Cardiac fibroblast (primary cell): Measurements from ENCODE around the gene MSH4.
A peak's percentile ranks its signal among the peaks of the same experiment; 100 is the strongest.
"Not testable (repeated sequence)": the region's sequence is repeated elsewhere in the genome, so short reads cannot be mapped to it uniquely, and the experiment has no call there.

Experiments used
- DNase-seq, 2 donors: peaks; one replicate each; pipeline versions ENCODE4 v3.0.0 to v3.0.0-alpha.2; 2010; ENCODE audit warnings: low read depth in 2 of 2
- H3K4me3 ChIP-seq, 2 donors: replicated peaks in 1 of 2; 1 replicate in 1 of 2; 2 replicates in 1 of 2; pipeline ENCODE4 v1.5.1; 2011; ENCODE audit warnings: low read depth in 2 of 2, low read length in 2 of 2, mild to moderate bottlenecking in 2 of 2, moderate library complexity in 1 of 2
- TF ChIP-seq, protein P1 (sequence below): IDR thresholded peaks from one replicate; pipeline ENCODE4 v1.5.1; 2011; ENCODE audit warnings: low read depth, mild to moderate bottlenecking, low read length, inconsistent platforms

Gene MSH4

DNA sequence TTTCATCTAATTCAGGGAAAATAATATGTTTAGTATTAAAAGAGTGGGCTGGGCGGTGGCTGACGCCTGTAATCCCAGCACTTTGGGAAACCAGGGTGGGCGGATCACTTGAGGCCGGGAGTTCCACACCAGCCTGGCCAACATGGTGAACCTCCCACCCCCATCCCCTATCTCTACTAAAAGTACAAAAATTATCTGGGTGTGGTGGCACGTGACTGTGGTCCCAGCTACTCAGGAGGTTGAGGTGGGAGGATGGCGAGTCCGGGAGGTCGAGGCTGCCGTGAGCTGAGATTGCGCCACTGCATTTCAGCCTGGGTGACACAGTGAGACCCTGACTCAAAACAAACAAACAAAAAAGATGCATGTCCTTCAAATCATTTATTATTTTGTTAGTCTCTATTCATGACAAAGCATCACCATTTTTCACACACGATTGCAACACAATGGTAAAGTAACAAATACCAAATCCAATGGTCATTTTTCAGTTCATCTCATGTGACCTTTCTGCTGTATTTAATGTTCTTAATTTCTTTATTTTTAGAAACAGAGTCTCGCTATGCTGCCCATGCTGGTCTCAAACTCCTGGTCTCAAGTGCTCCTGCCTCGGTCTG, 1.0 kb downstream of the MSH4 start:
- peak in 1 of 2 donors; percentile 40 for DNase-seq
- no peak overlapping the region for H3K4me3 ChIP-seq
- TF ChIP-seq, protein P1, sequence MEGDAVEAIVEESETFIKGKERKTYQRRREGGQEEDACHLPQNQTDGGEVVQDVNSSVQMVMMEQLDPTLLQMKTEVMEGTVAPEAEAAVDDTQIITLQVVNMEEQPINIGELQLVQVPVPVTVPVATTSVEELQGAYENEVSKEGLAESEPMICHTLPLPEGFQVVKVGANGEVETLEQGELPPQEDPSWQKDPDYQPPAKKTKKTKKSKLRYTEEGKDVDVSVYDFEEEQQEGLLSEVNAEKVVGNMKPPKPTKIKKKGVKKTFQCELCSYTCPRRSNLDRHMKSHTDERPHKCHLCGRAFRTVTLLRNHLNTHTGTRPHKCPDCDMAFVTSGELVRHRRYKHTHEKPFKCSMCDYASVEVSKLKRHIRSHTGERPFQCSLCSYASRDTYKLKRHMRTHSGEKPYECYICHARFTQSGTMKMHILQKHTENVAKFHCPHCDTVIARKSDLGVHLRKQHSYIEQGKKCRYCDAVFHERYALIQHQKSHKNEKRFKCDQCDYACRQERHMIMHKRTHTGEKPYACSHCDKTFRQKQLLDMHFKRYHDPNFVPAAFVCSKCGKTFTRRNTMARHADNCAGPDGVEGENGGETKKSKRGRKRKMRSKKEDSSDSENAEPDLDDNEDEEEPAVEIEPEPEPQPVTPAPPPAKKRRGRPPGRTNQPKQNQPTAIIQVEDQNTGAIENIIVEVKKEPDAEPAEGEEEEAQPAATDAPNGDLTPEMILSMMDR, result no peak

- H3K4me3 ChIP-seq, DNase-seq: not testable (repeated sequence)
Observed at GRCh38 chr1:75801480-75801879, 4.8 kb downstream of the MSH4 start.

- H3K4me3 ChIP-seq, result no peak overlapping the region
- no peak for DNase-seq
- TF ChIP-seq, protein P1, result no peak
Observed at GRCh38 chr1:75808921-75809320, 12.2 kb downstream of the MSH4 start.

DNA sequence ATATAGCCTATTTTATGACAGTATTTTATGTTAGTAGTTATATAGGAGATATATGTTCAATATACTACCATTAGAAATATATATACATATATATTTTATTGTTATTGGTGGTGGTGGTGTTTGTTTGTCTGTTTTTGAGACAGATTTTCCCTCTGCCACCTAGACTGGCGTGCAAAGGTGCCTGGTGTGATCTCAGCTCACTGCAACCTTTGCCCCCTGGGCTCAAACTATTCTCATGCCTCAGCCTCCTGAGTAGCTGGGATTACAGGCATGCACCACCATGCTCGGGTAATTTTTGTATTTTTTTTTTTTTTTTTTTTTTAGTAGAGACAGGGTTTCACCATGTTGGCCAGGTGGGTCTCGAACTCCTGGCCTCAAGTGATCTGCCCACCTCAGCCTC, 13.4 kb downstream of the MSH4 start:
- not testable (repeated sequence) for DNase-seq, H3K4me3 ChIP-seq

GRCh38 chr1:75811211-75811981, 14.7 kb downstream of the MSH4 start:
- TF ChIP-seq, protein P1, result no peak
- DNase-seq, result peak; percentile 42 to 57
- H3K4me3 ChIP-seq, result no peak overlapping the region

DNA sequence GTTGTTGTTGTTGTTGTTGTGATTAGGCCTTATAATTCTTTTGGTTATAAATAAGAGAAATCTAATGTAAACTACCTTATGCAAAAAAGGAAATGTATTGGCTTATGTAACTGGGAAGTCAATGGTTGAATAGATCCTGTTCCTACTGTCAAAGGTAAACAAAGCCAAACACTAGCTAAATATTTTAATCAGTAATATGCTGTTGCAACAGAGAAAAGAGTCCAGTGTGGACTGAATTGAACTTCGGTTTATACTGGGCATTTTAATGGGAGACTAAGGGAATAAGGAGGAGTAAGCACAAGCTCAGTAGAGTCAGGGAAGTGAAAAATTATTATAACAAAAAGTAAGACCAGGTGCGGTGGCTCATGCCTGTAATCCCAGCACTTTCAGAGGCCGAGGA, 15.4 kb downstream of the MSH4 start:
- TF ChIP-seq, protein P1, result no peak
- no peak overlapping the region for H3K4me3 ChIP-seq
- DNase-seq, result no peak

DNA sequence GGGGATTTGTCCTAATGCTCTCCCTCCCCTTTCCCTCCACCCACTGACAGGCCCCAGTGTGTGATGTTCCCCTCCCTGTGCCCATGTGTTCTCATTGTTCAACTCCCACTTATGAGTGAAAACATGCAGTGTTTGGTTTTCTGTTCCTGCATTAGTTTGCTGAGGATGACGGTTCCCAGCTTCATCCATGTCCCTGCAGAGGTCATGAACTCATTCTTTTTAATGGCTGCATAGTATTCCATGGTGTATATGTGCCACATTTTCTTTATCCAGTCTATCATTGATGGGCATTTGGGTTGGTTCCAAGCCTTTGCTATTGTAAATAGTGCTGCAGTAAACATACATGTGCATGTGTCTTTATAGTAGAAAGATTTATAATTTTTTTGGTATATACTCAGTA, 26.9 kb downstream of the MSH4 start:
- H3K4me3 ChIP-seq, DNase-seq: not testable (repeated sequence)

DNA sequence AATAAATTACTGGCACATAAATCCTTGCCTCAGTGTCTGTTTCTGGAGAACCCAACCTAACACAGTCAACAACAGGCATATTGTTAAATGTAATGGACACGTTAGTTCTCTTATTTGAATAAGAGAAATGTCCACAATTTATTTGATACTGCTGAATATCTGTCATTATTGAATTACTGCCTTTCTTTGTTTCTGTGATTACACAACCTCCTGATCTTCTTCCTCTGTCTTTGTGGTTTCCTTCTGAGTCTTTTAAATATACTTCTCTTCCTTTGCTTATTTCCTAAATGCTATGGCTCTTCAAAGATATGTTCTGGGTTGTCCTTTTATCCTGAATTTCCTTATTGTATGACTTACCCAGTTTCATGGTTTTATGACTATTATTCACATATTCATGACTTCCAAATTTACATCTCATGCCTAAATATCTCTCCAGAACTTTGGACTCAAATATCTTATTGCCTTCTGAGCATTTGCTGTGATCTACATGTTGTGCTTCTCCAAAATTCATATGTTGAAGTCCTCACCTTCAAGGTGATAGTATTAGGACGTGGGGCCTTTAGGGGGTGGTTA, 39.9 kb downstream of the MSH4 start:
- no peak for DNase-seq
- H3K4me3 ChIP-seq, result no peak overlapping the region
- TF ChIP-seq, protein P1, result no peak
